ENCODE measurements around the gene KIAA0232.
"Not testable (repeated sequence)": the region's sequence is repeated elsewhere in the genome, so short reads cannot be mapped to it uniquely, and the experiment has no call there.

Gene KIAA0232

GRCh38 chr4:6754481-6755087, 27.9 kb upstream of the KIAA0232 start:
- DNase-seq (ENCODE audit: low spot score): no peak

- DNase-seq (ENCODE audit: low spot score): no peak
Observed at GRCh38 chr4:6755088-6755753, 27.3 kb upstream of the KIAA0232 start.

DNA sequence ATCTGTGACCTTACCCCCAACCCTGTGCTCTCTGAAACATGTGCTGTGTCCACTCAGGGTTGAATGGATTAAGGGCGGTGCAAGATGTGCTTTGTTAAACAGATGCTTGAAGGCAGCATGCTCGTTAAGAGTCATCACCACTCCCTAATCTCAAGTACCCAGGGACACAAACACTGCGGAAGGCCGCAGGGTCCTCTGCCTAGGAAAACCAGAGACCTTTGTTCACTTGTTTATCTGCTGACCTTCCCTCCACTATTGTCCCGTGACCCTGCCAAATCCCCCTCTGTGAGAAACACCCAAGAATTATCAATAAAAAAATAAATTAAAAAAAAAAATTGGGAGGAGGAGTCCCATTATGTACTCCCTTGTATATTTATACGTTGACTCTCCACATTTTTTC, 26.2 kb upstream of the KIAA0232 start:
- not testable (repeated sequence) for DNase-seq (ENCODE audit: low spot score)

DNA sequence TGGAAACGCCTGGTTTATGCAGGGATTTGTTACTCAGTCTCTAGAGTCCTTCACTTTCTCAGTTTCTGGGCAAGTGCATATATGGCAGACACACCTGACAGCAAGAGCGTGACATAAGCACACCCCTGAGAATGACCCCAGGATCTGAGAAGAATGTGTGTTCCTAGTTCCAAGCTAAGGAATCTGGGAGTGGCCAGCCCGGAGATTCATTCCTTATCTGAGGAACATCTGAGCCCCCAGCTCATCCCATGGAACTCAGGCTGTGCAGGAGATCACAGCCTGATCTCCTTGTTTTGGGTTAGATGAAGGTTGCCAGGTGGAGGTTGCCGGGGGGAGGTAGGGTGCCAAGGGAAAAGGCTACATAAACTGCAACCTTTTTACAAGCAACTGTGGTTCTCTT, 23.8 kb upstream of the KIAA0232 start:
- no peak for DNase-seq (ENCODE audit: low spot score)

GRCh38 chr4:6760865-6761264, 21.7 kb upstream of the KIAA0232 start:
- DNase-seq (ENCODE audit: low spot score): no peak

DNA sequence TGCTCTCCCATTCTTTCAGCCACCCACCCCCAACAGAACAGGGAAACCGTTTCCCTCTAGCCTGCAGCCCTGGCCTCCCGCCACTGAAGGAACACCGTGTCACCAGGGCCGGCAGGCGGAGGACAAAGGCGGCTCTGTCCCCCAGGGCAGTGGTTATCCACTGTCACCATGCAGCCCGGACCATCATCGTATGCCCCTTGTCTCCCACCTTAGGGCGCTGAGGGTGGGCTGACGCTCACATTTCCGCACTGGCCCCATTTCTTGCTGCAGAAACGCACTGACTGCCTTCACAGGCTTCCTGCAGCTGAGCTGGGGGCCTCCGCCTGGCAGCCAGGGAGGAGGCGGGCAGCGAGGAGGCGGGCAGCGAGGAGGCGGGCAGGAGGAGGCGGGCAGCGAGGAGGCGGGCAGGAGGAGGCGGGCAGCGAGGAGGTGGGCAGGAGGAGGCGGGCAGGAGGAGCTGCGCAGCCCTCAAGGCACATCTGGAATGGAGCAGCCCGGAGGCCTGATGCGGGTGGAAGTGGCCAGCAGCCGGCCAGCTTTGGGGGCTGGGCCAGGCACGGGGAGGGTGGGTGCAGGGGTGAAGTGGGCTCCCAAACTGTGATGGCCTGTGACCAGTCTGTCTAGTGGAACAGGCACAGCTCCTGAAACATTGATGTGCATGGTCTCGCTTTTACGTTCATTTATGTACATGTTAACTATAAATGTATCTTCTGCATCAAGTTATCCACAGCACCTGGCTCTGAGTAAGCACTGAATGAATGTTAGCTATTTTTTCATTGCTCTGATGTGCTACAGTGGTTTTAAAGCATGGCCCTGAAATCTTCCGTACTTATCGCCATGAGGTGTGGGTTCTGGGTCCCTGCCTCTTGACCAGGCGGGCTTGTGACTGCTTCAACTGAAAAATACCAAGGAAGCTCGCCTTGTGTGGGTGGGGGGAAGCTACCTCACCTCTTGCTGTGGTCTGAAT, 20.6 kb upstream of the KIAA0232 start:
- DNase-seq (ENCODE audit: low spot score): no peak

- DNase-seq (ENCODE audit: low spot score): no peak
Observed at GRCh38 chr4:6763330-6763851, 19.1 kb upstream of the KIAA0232 start.

DNA sequence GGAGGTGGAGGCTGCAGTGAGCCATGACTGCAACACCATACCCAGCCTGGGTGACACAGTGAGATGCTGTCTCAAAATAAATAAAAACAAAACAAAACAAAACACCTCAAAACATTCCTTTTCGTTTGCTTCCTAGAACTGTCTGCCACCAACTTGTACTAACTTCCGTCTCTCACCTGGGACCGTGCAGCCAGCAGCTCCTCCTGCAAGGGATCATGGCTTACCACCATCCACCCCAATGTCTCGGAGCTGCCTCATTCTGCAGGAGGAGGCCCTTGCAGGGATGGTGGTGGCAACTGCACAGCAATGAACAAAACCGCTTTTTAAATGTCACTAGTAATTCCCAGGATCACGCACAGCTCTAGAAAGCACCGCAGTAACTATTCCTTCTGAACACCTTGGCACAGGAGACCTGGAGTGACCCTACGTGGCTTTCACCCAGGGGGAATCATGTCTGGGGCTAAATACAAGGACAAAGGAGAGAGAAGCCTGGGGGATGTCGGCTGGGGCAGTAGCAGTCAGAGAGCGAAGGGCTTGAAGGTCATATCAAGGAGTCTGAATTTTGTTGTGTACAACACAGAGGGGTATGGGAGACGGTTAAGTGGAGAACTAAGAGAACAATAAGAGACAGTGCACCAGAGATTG, 17.4 kb upstream of the KIAA0232 start:
- no peak for DNase-seq (ENCODE audit: low spot score)

- DNase-seq (ENCODE audit: low spot score): no peak
Observed at GRCh38 chr4:6765703-6766102, 16.8 kb upstream of the KIAA0232 start.

DNA sequence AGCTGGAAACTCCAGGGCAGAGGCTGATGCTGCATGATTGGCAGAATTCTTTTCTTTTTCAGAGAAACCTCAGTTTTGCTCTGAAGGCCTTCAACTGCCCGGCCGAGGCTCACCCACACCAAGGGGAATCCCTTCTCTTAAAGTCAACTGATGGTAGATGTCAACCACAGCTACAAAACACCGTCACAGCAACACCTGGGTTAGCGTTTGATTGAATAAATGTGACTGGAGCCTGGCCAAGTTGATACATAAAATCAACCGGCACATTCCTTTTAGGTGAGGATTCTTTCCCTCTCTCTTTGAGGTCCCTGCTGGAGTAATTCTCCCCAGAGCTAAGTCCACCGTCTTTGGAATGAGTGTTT, 15.2 kb upstream of the KIAA0232 start:
- no peak for DNase-seq (ENCODE audit: low spot score)

GRCh38 chr4:6767748-6768538, 14.6 kb upstream of the KIAA0232 start:
- peak; percentile 86 for DNase-seq (ENCODE audit: low spot score)

GRCh38 chr4:6768539-6768905, 14.0 kb upstream of the KIAA0232 start:
- DNase-seq (ENCODE audit: low spot score): peak; percentile 77

- no peak for DNase-seq (ENCODE audit: low spot score)
Observed at GRCh38 chr4:6769233-6769988, 13.1 kb upstream of the KIAA0232 start.

GRCh38 chr4:6769989-6770420, 12.5 kb upstream of the KIAA0232 start:
- DNase-seq (ENCODE audit: low spot score): no peak

DNA sequence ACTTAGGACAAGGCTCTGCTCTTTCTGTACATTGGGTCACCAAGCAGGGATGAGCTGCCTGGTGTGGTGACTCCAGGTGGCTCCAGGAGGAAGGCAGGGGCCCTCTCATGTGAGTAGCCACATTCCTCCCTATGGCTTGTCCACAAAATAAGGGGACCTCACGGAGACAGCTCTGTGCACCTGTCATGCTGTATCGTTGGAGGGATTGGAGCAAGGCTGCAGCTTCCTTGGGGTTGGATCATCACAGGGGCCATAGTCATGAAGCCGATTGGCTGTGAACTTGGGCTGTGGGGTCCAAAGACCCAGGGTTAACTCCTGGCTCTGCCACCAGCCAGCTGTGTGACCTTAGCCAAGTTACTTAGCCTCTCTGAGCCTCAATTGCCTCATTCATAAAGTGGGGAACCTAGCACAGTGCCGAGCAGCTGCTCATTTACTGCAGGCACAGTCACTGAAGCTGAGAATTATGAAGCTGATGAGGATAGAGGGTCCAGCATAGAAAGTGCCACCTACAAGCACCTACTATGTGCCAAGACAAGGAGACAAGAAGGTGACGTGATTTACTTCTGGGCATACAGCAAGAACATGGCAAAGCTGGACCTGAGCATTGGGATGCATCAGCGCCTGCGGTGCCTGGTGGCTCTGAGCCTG, 11.8 kb upstream of the KIAA0232 start:
- no peak for DNase-seq (ENCODE audit: low spot score)

DNA sequence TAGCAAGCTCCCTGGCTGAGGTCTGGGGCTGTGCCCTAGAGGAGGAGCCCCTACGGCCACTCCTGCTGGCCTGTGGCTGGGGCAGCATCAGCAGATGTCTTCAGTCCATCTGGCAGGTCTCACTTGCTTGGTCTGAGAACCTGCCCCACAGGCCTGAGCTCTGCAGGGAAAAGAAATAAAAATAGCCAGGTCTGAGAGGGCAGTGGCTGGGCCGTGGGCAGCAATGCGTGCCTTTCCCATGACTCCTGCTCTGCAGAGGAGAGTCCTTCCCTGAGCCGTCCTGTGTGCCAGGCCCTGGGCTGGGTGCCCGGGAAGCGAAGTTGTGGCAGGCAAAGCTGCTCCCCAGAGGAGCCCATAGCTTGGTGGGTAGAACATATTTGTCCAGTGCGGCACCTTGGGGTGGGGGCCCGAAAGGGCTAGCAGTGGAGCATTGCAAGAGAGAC, 11.3 kb upstream of the KIAA0232 start:
- DNase-seq (ENCODE audit: low spot score): no peak

GRCh38 chr4:6772223-6772928, 10.2 kb upstream of the KIAA0232 start:
- no peak for DNase-seq (ENCODE audit: low spot score)

DNA sequence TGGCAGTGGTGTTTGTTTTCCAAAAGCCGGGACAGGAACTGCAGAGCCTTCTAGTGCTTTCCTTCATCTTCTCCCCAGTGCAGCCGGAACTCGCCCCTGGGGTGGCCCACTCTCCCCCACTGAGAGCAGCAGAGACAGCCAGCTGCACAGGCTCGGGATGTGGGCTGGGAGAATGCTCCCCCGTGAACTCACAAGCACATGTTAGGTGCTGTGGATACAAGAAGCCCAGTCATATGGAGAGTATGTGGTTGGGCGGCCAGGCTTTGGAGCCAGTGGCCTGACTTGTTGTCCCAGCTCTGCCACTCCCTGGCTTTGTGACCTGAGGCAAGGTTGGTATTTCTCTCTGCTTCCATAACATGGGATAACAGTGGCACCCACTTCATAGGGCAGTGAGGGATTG, 9.4 kb upstream of the KIAA0232 start:
- DNase-seq (ENCODE audit: low spot score): no peak

Data from RKO (cell line).